Keratinocyte (primary cell): ENCODE results near the gene FBH1. TPM values are rescaled to one million over a fixed set of nuclear protein-coding genes. Genes with fewer than 3 reads are reported as not detected.
A peak's percentile ranks its signal among the peaks of the same experiment; 100 is the strongest.
"Not testable (repeated sequence)": the region's sequence is repeated elsewhere in the genome, so short reads cannot be mapped to it uniquely, and the experiment has no call there.

Experiments used
- DNase-seq: peaks from one replicate; pipeline ENCODE4 v3.0.0-alpha.2; 2011; ENCODE audit warnings: low read depth, missing footprints, low spot score
- FAIRE-seq: peaks from 2 replicates; lab custom pipeline; 2011; peaks lifted over from hg19 to GRCh38; lab: Jason Lieb, UNC
- H2AFZ ChIP-seq: 2 replicates; pipeline ENCODE4 v1.6.0; 2012; ENCODE audit warnings: low read length, control low read depth, inconsistent platforms; ENCODE audit not compliant: control insufficient read depth
- H3K27ac ChIP-seq: 2 replicates; pipeline ENCODE4 v1.5.1; 2011; ENCODE audit warnings: low read length; ENCODE audit not compliant: control insufficient read depth, insufficient read depth
- H3K27me3 ChIP-seq: 3 replicates; pipeline ENCODE4 v1.6.0; 2011; ENCODE audit warnings: low read length; ENCODE audit not compliant: control insufficient read depth, insufficient read depth; ENCODE audit errors: extremely low read depth
- H3K36me3 ChIP-seq, 2 experiments: 2 replicates in 1 of 2; 3 replicates in 1 of 2; pipeline ENCODE4 v1.5.1; 2011; ENCODE audit warnings: low read length in 2 of 2, mild to moderate bottlenecking in 1 of 2; ENCODE audit not compliant: control insufficient read depth in 2 of 2, insufficient read depth in 2 of 2; ENCODE audit errors: extremely low read depth in 1 of 2
- H3K4me1 ChIP-seq: 3 replicates; pipeline ENCODE4 v1.5.1; 2011; ENCODE audit warnings: low read length; ENCODE audit not compliant: control insufficient read depth, insufficient read depth; ENCODE audit errors: extremely low read depth
- H3K4me2 ChIP-seq: 3 replicates; pipeline ENCODE4 v1.6.0; 2011; ENCODE audit warnings: low read depth, low read length; ENCODE audit not compliant: control insufficient read depth, insufficient read depth; ENCODE audit errors: extremely low read depth
- H3K4me3 ChIP-seq, 3 experiments: fragments of 200-600 bp in 1 of 3; sonication (generic) in 1 of 3; 2 replicates in 2 of 3; 3 replicates in 1 of 3; pipeline ENCODE4 v1.5.1; 2011 to 2016; ENCODE audit warnings: low read length in 3 of 3, mild to moderate bottlenecking in 3 of 3, control low read depth in 2 of 3, inconsistent platforms in 1 of 3, low read depth in 1 of 3, mixed read lengths in 1 of 3, mixed run types in 1 of 3, moderate library complexity in 1 of 3; ENCODE audit not compliant: control insufficient read depth in 2 of 3, insufficient read depth in 2 of 3; ENCODE audit errors: extremely low read depth in 1 of 3
- H3K79me2 ChIP-seq: 2 replicates; pipeline ENCODE4 v1.6.0; 2012; ENCODE audit warnings: low read length; ENCODE audit not compliant: control insufficient read depth, insufficient read depth
- H3K9ac ChIP-seq: 3 replicates; pipeline ENCODE4 v1.6.0; 2011; ENCODE audit warnings: low read length; ENCODE audit not compliant: control insufficient read depth, insufficient read depth; ENCODE audit errors: extremely low read depth
- H3K9me1 ChIP-seq: 3 replicates; pipeline ENCODE4 v1.6.0; 2011; ENCODE audit warnings: low read length; ENCODE audit not compliant: control insufficient read depth, insufficient read depth; ENCODE audit errors: extremely low read depth
- H3K9me3 ChIP-seq: 2 replicates; pipeline ENCODE4 v1.5.1; 2012; ENCODE audit warnings: low read depth, low read length; ENCODE audit not compliant: control insufficient read depth
- H4K20me1 ChIP-seq: 3 replicates; pipeline ENCODE4 v1.6.0; 2011; ENCODE audit warnings: low read length; ENCODE audit not compliant: control insufficient read depth, insufficient read depth; ENCODE audit errors: extremely low read depth
- CTCF ChIP-seq, 3 experiments: IDR thresholded peaks in 1 of 3; conservative IDR thresholded peaks in 1 of 3; optimal IDR thresholded peaks in 1 of 3; 2 replicates in 2 of 3; 3 replicates in 1 of 3; pipeline versions ENCODE3 to v1.5.1; 2011; ENCODE audit warnings: low read length in 3 of 3, mild to moderate bottlenecking in 3 of 3, moderate library complexity in 2 of 3, control low read depth in 1 of 3, inconsistent platforms in 1 of 3; ENCODE audit not compliant: insufficient read depth in 2 of 3; ENCODE audit errors: extremely low read depth in 1 of 3
- EZH2 ChIP-seq: IDR thresholded peaks from one replicate; pipeline ENCODE4 v1.6.1; 2012; ENCODE audit warnings: inconsistent platforms, mild to moderate bottlenecking, low read length, moderate library complexity
- dilution Hi-C: fragments of 300-500 bp; cut with MboI; formaldehyde crosslinking; loops from one replicate; pipeline ENCODE4 v1.7.0; 2020; ENCODE audit warnings: low sequenced_read_pairs; ENCODE audit not compliant: extremely low pct_ligation_motif_present
- polyA plus RNA-seq, 5 experiments: library from polyadenylated mRNA; depleted of rRNA in 3 of 5; stranded (reverse) in 3 of 5; stranded (forward) in 1 of 5; unstranded in 1 of 5; fragments of >200 nt; gene quantifications; 1 replicate in 1 of 5; 2 replicates in 3 of 5; 3 replicates in 1 of 5; pipeline versions ENCODE4 v1.2.1 to v1.2.3, GENCODE V29; 2011 to 2012; ENCODE audit warnings: missing spikeins in 2 of 5, low read depth in 1 of 5, low replicate concordance in 1 of 5

The FBH1 gene
- polyA plus RNA-seq, 1 donor (not counting 4 experiments of a cell fraction or from before 2014, with no cell fraction given) = 61.8 TPM

- peak; percentile 78 for FAIRE-seq
- peak overlapping the region; percentile 77 for H2AFZ ChIP-seq
Observed at GRCh38 chr10:5945561-5946418, 55.7 kb downstream of the FBH1 start.

GRCh38 chr10:5946419-5946775 lies 56.4 kb downstream of the FBH1 start:
- DNase-seq, H3K36me3 ChIP-seq, H3K4me2 ChIP-seq, FAIRE-seq, dilution Hi-C loops, H3K79me2 ChIP-seq, H4K20me1 ChIP-seq, H3K9me3 ChIP-seq, H3K27me3 ChIP-seq, H3K27ac ChIP-seq, H2AFZ ChIP-seq, H3K9ac ChIP-seq, H3K9me1 ChIP-seq, H3K4me3 ChIP-seq: not testable (repeated sequence)
- peaks cover 47% of the 10 kb centered on the region for H3K4me1 ChIP-seq

More at GRCh38 chr10:5945561-5946418, 55.7 kb downstream of the FBH1 start:
- Histone ChIP-seq H3K4me3 (peak overlapping the region; percentile 15 to 39 (median 33)), H3K27me3 (no peaks in the 10 kb centered on the region), H3K27ac (peak overlapping the region; percentile 53), H3K4me1 (peaks cover 49% of the 10 kb centered on the region), H3K9ac (peak overlapping the region; percentile 51), H3K9me1 (no peaks in the 10 kb centered on the region), H3K9me3 (no peaks in the 10 kb centered on the region), H3K4me2 (peak overlapping the region; percentile 85), H3K79me2 (no peaks in the 10 kb centered on the region), H3K36me3 (no peaks in the 10 kb centered on the region), H4K20me1 (no peaks in the 10 kb centered on the region)
- no peak for TF ChIP-seq EZH2
- TF ChIP-seq CTCF (optimal IDR thresholded peaks at IDR 0.05 in 1 of 3, IDR thresholded peaks at IDR 0.05 in 1 of 3, conservative IDR thresholded peaks at IDR 0.05 in 1 of 3; ENCODE audit: extremely low read depth in 1 of 3, insufficient read depth in 2 of 3, low read length in 3 of 3) = no peak
- dilution Hi-C loops = no loop called here
- DNase-seq = no peak
